ENCODE results near the gene PTX4. TPM values are rescaled to one million over a fixed set of nuclear protein-coding genes. Genes with fewer than 3 reads are reported as not detected.
A peak's percentile ranks its signal among the peaks of the same experiment; 100 is the strongest.

PTX4 gene
- total and polyA plus RNA-seq, 9 of the 15 experiments (the other 6 are each of a cell fraction or from before 2014, with no cell fraction given), result 0.11 TPM; not detected in 8

- TF ChIP-seq, protein P1, sequence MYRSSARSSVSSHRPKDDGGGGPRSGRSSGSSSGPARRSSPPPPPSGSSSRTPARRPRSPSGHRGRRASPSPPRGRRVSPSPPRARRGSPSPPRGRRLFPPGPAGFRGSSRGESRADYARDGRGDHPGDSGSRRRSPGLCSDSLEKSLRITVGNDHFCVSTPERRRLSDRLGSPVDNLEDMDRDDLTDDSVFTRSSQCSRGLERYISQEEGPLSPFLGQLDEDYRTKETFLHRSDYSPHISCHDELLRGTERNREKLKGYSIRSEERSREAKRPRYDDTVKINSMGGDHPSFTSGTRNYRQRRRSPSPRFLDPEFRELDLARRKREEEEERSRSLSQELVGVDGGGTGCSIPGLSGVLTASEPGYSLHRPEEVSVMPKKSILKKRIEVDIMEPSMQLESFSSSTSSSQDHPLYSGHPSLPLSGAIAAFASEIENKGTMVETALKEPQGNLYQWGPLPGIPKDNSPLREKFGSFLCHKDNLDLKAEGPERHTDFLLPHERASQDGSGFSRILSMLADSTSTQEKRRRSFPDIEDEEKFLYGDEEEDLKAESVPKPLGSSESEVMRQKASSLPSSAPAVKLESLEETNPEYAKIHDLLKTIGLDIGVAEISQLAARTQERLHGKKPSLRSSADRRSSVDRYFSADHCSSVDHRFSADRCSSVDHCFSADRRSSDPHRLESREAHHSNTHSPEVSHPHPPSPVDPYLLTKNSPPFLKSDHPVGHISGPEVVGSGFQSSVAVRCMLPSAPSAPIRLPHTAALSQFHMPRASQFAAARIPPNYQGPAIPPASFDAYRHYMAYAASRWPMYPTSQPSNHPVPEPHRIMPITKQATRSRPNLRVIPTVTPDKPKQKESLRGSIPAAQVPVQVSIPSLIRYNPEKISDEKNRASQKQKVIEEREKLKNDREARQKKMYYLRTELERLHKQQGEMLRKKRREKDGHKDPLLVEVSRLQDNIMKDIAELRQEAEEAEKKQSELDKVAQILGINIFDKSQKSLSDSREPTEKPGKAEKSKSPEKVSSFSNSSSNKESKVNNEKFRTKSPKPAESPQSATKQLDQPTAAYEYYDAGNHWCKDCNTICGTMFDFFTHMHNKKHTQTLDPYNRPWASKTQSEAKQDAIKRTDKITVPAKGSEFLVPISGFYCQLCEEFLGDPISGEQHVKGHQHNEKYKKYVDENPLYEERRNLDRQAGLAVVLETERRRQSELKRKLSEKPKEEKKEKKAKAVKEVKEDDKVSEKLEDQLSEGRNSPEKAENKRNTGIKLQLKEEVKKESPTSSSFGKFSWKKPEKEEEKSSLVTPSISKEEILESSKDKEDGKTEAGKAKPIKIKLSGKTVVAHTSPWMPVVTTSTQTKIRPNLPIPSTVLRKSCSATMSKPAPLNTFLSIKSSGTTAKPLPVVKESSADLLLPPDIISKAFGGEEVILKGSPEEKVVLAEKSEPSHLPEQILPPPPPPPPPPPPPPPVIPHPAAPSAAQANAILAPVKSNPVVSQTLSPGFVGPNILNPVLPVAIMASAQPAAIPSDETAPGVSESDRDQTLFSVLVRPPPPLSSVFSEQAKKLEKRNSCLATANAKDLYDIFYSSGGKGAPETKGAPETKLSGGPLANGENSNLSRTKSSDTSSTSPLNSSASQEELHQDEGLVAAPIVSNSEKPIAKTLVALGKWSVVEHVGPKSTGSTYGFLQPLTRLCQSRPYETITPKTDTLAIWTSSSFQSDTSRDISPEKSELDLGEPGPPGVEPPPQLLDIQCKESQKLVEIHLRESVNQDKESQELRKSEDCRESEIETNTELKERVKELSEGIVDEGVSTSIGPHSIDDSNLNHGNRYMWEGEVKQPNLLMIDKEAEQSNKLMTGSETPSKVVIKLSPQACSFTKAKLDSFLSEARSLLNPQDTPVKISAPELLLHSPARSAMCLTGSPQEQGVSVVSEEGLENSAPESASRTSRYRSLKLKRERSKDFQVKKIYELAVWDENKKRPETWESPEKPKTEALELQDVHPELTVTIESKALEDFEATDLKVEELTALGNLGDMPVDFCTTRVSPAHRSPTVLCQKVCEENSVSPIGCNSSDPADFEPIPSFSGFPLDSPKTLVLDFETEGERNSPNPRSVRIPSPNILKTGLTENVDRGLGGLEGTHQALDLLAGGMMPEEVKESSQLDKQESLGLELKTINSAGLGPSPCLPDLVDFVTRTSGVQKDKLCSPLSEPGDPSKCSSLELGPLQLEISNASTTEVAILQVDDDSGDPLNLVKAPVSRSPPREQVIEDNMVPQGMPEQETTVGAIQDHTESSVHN (IDR thresholded peaks at IDR 0.05; ENCODE audit: borderline replicate concordance in 1 of 2, low read depth in 1 of 2), result no peak
- no peak for TF ChIP-seq E4F1 (CRISPR knock-in tag; IDR thresholded peaks at IDR 0.05; ENCODE audit: borderline replicate concordance)
- TF ChIP-seq MYC (IDR thresholded peaks at IDR 0.05; ENCODE audit: low read depth, low read length), result 0 out of 2 replicates have a peak, but pooled peaks have one; percentile 3
- no peak for TF ChIP-seq MYC (CRISPR knock-in tag; IDR thresholded peaks at IDR 0.05; ENCODE audit: borderline replicate concordance, low read depth)
- TF ChIP-seq CBX3 (IDR thresholded peaks at IDR 0.05; ENCODE audit: borderline replicate concordance in 1 of 2, low read length in 2 of 2), result no peak
- TF ChIP-seq, protein P2, sequence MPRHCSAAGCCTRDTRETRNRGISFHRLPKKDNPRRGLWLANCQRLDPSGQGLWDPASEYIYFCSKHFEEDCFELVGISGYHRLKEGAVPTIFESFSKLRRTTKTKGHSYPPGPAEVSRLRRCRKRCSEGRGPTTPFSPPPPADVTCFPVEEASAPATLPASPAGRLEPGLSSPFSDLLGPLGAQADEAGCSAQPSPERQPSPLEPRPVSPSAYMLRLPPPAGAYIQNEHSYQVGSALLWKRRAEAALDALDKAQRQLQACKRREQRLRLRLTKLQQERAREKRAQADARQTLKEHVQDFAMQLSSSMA (CRISPR knock-in tag; IDR thresholded peaks at IDR 0.05), result no peak
- no peak for TF ChIP-seq ZNF175 (CRISPR knock-in tag; IDR thresholded peaks at IDR 0.05; ENCODE audit: low read depth)
- 0 out of 2 replicates have a peak, but pooled peaks have one; percentile 6 for TF ChIP-seq KAT7 (CRISPR knock-in tag; IDR thresholded peaks at IDR 0.05; ENCODE audit: borderline replicate concordance)
- TF ChIP-seq, protein P3, sequence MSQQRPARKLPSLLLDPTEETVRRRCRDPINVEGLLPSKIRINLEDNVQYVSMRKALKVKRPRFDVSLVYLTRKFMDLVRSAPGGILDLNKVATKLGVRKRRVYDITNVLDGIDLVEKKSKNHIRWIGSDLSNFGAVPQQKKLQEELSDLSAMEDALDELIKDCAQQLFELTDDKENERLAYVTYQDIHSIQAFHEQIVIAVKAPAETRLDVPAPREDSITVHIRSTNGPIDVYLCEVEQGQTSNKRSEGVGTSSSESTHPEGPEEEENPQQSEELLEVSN (IDR thresholded peaks at IDR 0.05; ENCODE audit: borderline replicate concordance in 1 of 2, extremely low read depth in 1 of 2, insufficient read depth in 1 of 2, insufficient read length in 1 of 2, low read depth in 1 of 2, low read length in 1 of 2, poor library complexity in 1 of 2, severe bottlenecking in 1 of 2), result peak; percentile 62 to 92
- no peak for TF ChIP-seq CTCF (IDR thresholded peaks at IDR 0.05 in 2 of 3, conservative IDR thresholded peaks at IDR 0.05 in 1 of 3; ENCODE audit: insufficient read depth in 2 of 3, low read depth in 1 of 3, low read length in 3 of 3)
- peak in 1 of 2 experiments; percentile 22; a peak in 1 of 4 replicates for TF ChIP-seq SIN3A (IDR thresholded peaks at IDR 0.05; ENCODE audit: borderline replicate concordance in 2 of 2, control insufficient read depth in 1 of 2, low read depth in 2 of 2, low read length in 2 of 2)
Observed at GRCh38 chr16:1493746-1494094, 5.0 kb upstream of the PTX4 start (continued).
